Measurements from ENCODE around the gene PRKCH. TPM values are rescaled to one million over a fixed set of nuclear protein-coding genes. Genes with fewer than 3 reads are reported as not detected.
A peak's percentile ranks its signal among the peaks of the same experiment; 100 is the strongest.

PRKCH gene
- total and polyA plus RNA-seq, 12 donors: 8.3 to 25.1 (median 17.7) TPM

GRCh38 chr14:61525293-61526011 is 204.1 kb downstream of the PRKCH start:
- DNase-seq: peak; percentile 45 to 52
- 40 to 42% methylated on average over 16 of the region's 16 CpGs for WGBS, 2 donors
- H3K4me3 ChIP-seq: no peak overlapping the region
- no peaks in the 10 kb centered on the region for H3K27me3 ChIP-seq
- peak; percentile 64 to 91 (median 77) for ATAC-seq
- intact Hi-C loops (cut with DNase I): loop anchor here in 3 of 10 donors (5.0 to 10.0 kb wide), 4 partner anchors 42 to 169 kb away; partner anchors contain the start of gene HIF1A (in 1 of the 3)
- H3K27ac ChIP-seq: peak overlapping the region; percentile 48 to 92 (median 79)
- H3K36me3 ChIP-seq: peaks cover 0 to 18% (median 0%) of the 10 kb centered on the region in 9 donors
- no peak for TF ChIP-seq CTCF (IDR thresholded peaks at IDR 0.05)
- peaks cover 15 to 70% (median 52%) of the 10 kb centered on the region in 9 donors for H3K4me1 ChIP-seq
- H3K9me3 ChIP-seq: peaks cover 0 to 2% (median 0%) of the 10 kb centered on the region in 11 donors

GRCh38 chr14:61526405-61527312 is 205.3 kb downstream of the PRKCH start:
- Histone ChIP-seq H3K36me3 (peaks cover 0 to 30% (median 0%) of the 10 kb centered on the region in 9 donors), H3K4me1 (peaks cover 15 to 72% (median 55%) of the 10 kb centered on the region in 9 donors), H3K27ac (peak overlapping the region; percentile 48 to 92 (median 79)), H3K27me3 (no peaks in the 10 kb centered on the region), H3K4me3 (no peak overlapping the region), H3K9me3 (peaks cover 0 to 2% (median 0%) of the 10 kb centered on the region in 11 donors)
- WGBS, 2 donors: 38 to 54% methylated on average over 9 of the region's 9 CpGs
- peak; percentile 43 to 85 (median 70) for ATAC-seq
- DNase-seq: peak in 1 of 2 donors; percentile 54
- no peak for TF ChIP-seq CTCF (IDR thresholded peaks at IDR 0.05)
- intact Hi-C loops (cut with DNase I): loop anchor here in 3 of 10 donors (5.0 to 10.0 kb wide), 4 partner anchors 41 to 168 kb away; partner anchors contain the start of gene HIF1A (in 1 of the 3)

GRCh38 chr14:61527325-61528100 is 206.1 kb downstream of the PRKCH start:
- Histone ChIP-seq H3K4me3 (no peak overlapping the region), H3K9me3 (peaks cover 0 to 2% (median 0%) of the 10 kb centered on the region in 11 donors), H3K4me1 (peaks cover 15 to 76% (median 64%) of the 10 kb centered on the region in 9 donors), H3K27ac (peak overlapping the region; percentile 48 to 92 (median 79)), H3K36me3 (peaks cover 0 to 35% (median 0%) of the 10 kb centered on the region in 9 donors), H3K27me3 (no peaks in the 10 kb centered on the region)
- TF ChIP-seq CTCF (IDR thresholded peaks at IDR 0.05): no peak
- intact Hi-C loops (cut with DNase I): loop anchor here in 3 of 10 donors (5.0 to 10.0 kb wide), 4 partner anchors 40 to 167 kb away; partner anchors contain the start of gene HIF1A (in 1 of the 3)
- DNase-seq: no peak
- ATAC-seq: peak in 5 of 8 donors; percentile 1 to 25 (median 17)
- WGBS, 2 donors: 41 to 50% methylated on average over 10 of the region's 10 CpGs

All from heart right ventricle (tissue), 16 donors.